Epithelial cell of esophagus (primary cell): ENCODE data around the gene DDX19B.
A peak's percentile ranks its signal among the peaks of the same experiment; 100 is the strongest.
"Not testable (repeated sequence)": the region's sequence is repeated elsewhere in the genome, so short reads cannot be mapped to it uniquely, and the experiment has no call there.

ENCODE experiments used
- DNase-seq: peaks from one replicate; pipeline ENCODE4 v3.0.0; 2010; ENCODE audit warnings: low read depth
- H3K4me3 ChIP-seq: 2 replicates; pipeline ENCODE4 v1.5.1; 2011; ENCODE audit warnings: mild to moderate bottlenecking, low read length, control low read depth
- CTCF ChIP-seq: IDR thresholded peaks from 2 replicates; pipeline ENCODE4 v1.5.1; 2011; ENCODE audit warnings: low read depth, mild to moderate bottlenecking, low read length, control low read depth, inconsistent platforms; ENCODE audit not compliant: insufficient read depth; ENCODE audit errors: missing control alignments

The DDX19B gene

GRCh38 chr16:70267516-70267915, 31.5 kb upstream of the DDX19B start:
- H3K4me3 ChIP-seq, result no peak overlapping the region
- peak; percentile 66 for DNase-seq
- peak; percentile 71 for TF ChIP-seq CTCF

GRCh38 chr16:70267922-70268321, 31.1 kb upstream of the DDX19B start:
- H3K4me3 ChIP-seq, DNase-seq: not testable (repeated sequence)

GRCh38 chr16:70269471-70269870, 29.5 kb upstream of the DDX19B start:
- TF ChIP-seq CTCF, result no peak
- no peak overlapping the region for H3K4me3 ChIP-seq
- DNase-seq, result no peak

- TF ChIP-seq CTCF, result no peak
- DNase-seq, result no peak
These were observed 28.8 kb upstream of the DDX19B start for GRCh38 chr16:70270176-70270575.

GRCh38 chr16:70271696-70272095, 27.3 kb upstream of the DDX19B start:
- H3K4me3 ChIP-seq, result no peak overlapping the region
- no peak for DNase-seq
- no peak for TF ChIP-seq CTCF

More at GRCh38 chr16:70270176-70270575, 28.8 kb upstream of the DDX19B start:
- no peak overlapping the region for H3K4me3 ChIP-seq

- no peak overlapping the region for H3K4me3 ChIP-seq
- no peak for DNase-seq
- TF ChIP-seq CTCF, result no peak
These were observed 22.6 kb upstream of the DDX19B start for GRCh38 chr16:70276392-70276791.

GRCh38 chr16:70287304-70287971, 11.5 kb upstream of the DDX19B start:
- H3K4me3 ChIP-seq, DNase-seq: not testable (repeated sequence)

- no peak for TF ChIP-seq CTCF
- peak; percentile 100 for DNase-seq
- peak within 1 kb of the TSS; percentile 82 for H3K4me3 ChIP-seq
These were observed 9.5 kb upstream of the DDX19B start, which contains the start of gene AARS1 for GRCh38 chr16:70289229-70290094. Gene AARS1 (minus strand): TSS chr16:70289506. CDS start chr16:70282763, 6,743 bp downstream.
